HEK293T (cell line): ENCODE data around the gene PNMA8B.

ENCODE experiments used
- ARNT ChIP-seq: fragments of 450-650 bp; IDR thresholded peaks from 2 replicates; pipeline ENCODE4 v1.6.1; 2017; ENCODE audit warnings: mild to moderate bottlenecking
- BHLHE40 ChIP-seq: fragments of 450-650 bp; IDR thresholded peaks from 2 replicates; pipeline ENCODE4 v1.6.1; 2016; ENCODE audit warnings: mild to moderate bottlenecking, moderate library complexity, borderline replicate concordance
- CTBP1 ChIP-seq: fragments of 450-650 bp; IDR thresholded peaks from 2 replicates; pipeline ENCODE4 v1.6.1; 2016; ENCODE audit warnings: borderline replicate concordance
- ELF4 ChIP-seq: fragments of 450-650 bp; IDR thresholded peaks from 2 replicates; pipeline ENCODE4 v1.6.1; 2017; ENCODE audit warnings: antibody characterized with exemption
- FOXK2 ChIP-seq: fragments of 450-650 bp; IDR thresholded peaks from 2 replicates; pipeline ENCODE4 v1.6.1; 2016; ENCODE audit warnings: mild to moderate bottlenecking
- FOXM1 ChIP-seq: fragments of 450-650 bp; IDR thresholded peaks from 2 replicates; pipeline ENCODE4 v1.6.1; 2017; ENCODE audit warnings: mild to moderate bottlenecking, borderline replicate concordance
- HDGF ChIP-seq: fragments of 450-650 bp; IDR thresholded peaks from 2 replicates; pipeline ENCODE4 v1.6.1; 2017; ENCODE audit warnings: antibody characterized with exemption, borderline replicate concordance
- SP1 ChIP-seq: fragments of 450-650 bp; IDR thresholded peaks from 2 replicates; pipeline ENCODE4 v1.6.1; 2017
- SUZ12 ChIP-seq: fragments of 450-650 bp; IDR thresholded peaks from 2 replicates; pipeline ENCODE4 v1.6.1; 2016; ENCODE audit warnings: mild to moderate bottlenecking
- ZNF384 ChIP-seq: fragments of 450-650 bp; IDR thresholded peaks from 2 replicates; pipeline ENCODE4 v1.6.1; 2016

DNA sequence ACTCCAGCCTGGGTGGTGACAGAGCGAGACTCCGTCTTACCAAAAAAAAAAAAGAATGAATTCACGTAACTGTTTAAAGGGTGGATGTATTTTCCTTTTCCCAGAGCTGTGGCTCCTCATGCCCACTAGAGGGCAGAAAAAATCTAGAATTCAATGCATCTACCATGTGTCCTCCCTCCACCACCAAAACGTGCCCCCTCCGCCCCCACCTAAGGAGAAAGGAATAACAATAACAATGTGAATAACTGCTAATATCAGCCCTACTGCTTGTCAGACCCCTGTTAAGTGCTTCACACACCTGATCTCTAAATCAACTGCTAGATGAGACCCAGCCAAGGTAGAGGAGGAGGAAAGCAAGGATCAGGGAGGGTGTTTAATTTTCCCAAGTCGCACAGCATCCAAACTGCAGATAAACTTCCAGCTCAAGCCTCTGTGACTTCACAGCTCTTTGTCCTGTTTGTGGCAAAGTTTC, 20.2 kb upstream of the PNMA8B start:
- TF ChIP-seq CTBP1: no peak
- peak; percentile 77 for TF ChIP-seq ZNF384
- no peak for TF ChIP-seq BHLHE40
- TF ChIP-seq SP1: no peak
- TF ChIP-seq FOXK2: no peak
- no peak for TF ChIP-seq SUZ12
- TF ChIP-seq ARNT: no peak
- TF ChIP-seq ELF4: no peak
- TF ChIP-seq FOXM1: 0 out of 2 replicates have a peak, but pooled peaks have one; percentile 68
- TF ChIP-seq HDGF: no peak
